ENCODE measurements around the gene PTGES2.
"Not testable (repeated sequence)": the region's sequence is repeated elsewhere in the genome, so short reads cannot be mapped to it uniquely, and the experiment has no call there.

DNA sequence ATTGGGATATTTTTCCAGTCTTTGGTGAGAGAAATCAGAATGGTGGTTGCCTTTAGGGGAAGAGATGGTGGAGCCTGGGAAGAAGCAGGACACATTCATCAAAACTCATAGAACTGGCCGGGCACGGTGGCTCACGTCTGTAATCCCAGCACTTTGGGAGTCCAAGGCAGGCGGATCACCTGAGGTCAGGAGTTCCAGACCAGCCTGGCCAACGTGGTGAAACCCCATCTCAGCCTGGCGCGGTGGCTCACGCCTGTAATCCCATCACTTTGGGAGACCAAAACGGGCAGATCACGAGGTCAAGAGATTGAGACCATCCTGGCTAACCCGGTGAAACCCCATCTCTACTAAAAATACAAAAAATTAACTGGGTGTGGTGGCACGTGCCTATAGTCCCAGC, 15.8 kb downstream of the PTGES2 start:
- TF ChIP-seq, protein P1, sequence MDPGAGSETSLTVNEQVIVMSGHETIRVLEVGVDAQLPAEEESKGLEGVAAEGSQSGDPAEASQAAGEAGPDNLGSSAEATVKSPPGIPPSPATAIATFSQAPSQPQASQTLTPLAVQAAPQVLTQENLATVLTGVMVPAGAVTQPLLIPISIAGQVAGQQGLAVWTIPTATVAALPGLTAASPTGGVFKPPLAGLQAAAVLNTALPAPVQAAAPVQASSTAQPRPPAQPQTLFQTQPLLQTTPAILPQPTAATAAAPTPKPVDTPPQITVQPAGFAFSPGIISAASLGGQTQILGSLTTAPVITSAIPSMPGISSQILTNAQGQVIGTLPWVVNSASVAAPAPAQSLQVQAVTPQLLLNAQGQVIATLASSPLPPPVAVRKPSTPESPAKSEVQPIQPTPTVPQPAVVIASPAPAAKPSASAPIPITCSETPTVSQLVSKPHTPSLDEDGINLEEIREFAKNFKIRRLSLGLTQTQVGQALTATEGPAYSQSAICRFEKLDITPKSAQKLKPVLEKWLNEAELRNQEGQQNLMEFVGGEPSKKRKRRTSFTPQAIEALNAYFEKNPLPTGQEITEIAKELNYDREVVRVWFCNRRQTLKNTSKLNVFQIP (CRISPR knock-in tag; IDR thresholded peaks at IDR 0.05; ENCODE audit: borderline replicate concordance, low read depth): not testable (repeated sequence)
- TF ChIP-seq ZFP30 (CRISPR knock-in tag; IDR thresholded peaks at IDR 0.05); TOX (CRISPR knock-in tag; IDR thresholded peaks at IDR 0.05; ENCODE audit: borderline replicate concordance); PPARA (CRISPR knock-in tag; IDR thresholded peaks at IDR 0.05; ENCODE audit: borderline replicate concordance); OSR1 (CRISPR knock-in tag; IDR thresholded peaks at IDR 0.05); RARB (CRISPR knock-in tag; IDR thresholded peaks at IDR 0.05); ARNTL (CRISPR knock-in tag; IDR thresholded peaks at IDR 0.05; ENCODE audit: borderline replicate concordance, low read depth); ISL1 (CRISPR knock-in tag; IDR thresholded peaks at IDR 0.05): not testable (repeated sequence)

All from SK-N-SH treated with all-trans-retinoic acid at 6 μM for 48 hours (cell line).